GM18951 (cell line): ENCODE results near the gene MPEG1.

Source experiments
- POLR2A ChIP-seq: IDR thresholded peaks from 4 replicates; pipeline ENCODE4 v1.6.1; 2011; ENCODE audit warnings: mild to moderate bottlenecking; ENCODE audit not compliant: insufficient read length, insufficient read depth; ENCODE audit errors: extremely low read depth
- in situ Hi-C: fragments of 300-500 bp; cut with MboI; formaldehyde crosslinking; loops from one replicate; pipeline ENCODE4 v1.12.0; 2022; ENCODE audit warnings: low sequenced_read_pairs, mixed read lengths, inconsistent platforms; ENCODE audit not compliant: unreplicated experiment

Gene MPEG1

GRCh38 chr11:59180907-59181306 is 31.8 kb downstream of the MPEG1 start:
- TF ChIP-seq POLR2A: no peak
- in situ Hi-C loops: no loop called here

GRCh38 chr11:59180168-59180776 is 32.5 kb downstream of the MPEG1 start:
- TF ChIP-seq POLR2A: no peak
- in situ Hi-C loops: no loop called here

GRCh38 chr11:59179121-59179520 is 33.6 kb downstream of the MPEG1 start:
- no peak for TF ChIP-seq POLR2A
- in situ Hi-C loops: no loop called here

- TF ChIP-seq POLR2A: no peak
- in situ Hi-C loops: no loop called here
Observed at GRCh38 chr11:59178402-59178801, 34.3 kb downstream of the MPEG1 start.

- in situ Hi-C loops: no loop called here
- no peak for TF ChIP-seq POLR2A
Observed at GRCh38 chr11:59176330-59176729, 36.4 kb downstream of the MPEG1 start.

- no peak for TF ChIP-seq POLR2A
- in situ Hi-C loops: no loop called here
Observed at GRCh38 chr11:59175091-59175501, 37.6 kb downstream of the MPEG1 start.

GRCh38 chr11:59174664-59175033 is 38.1 kb downstream of the MPEG1 start:
- in situ Hi-C loops: loop anchor here (5.0 kb wide), 1 partner anchor 33 kb away; no protein-coding TSS in a partner anchor
- no peak for TF ChIP-seq POLR2A

- in situ Hi-C loops: loop anchor here (5.0 kb wide), 1 partner anchor 33 kb away; no protein-coding TSS in a partner anchor
- no peak for TF ChIP-seq POLR2A
Observed at GRCh38 chr11:59173964-59174663, 38.6 kb downstream of the MPEG1 start.

GRCh38 chr11:59173080-59173963 is 39.4 kb downstream of the MPEG1 start:
- no peak for TF ChIP-seq POLR2A
- in situ Hi-C loops: loop anchor here (5.0 kb wide), 1 partner anchor 34 kb away; no protein-coding TSS in a partner anchor

- in situ Hi-C loops: loop anchor here (5.0 kb wide), 1 partner anchor 35 kb away; no protein-coding TSS in a partner anchor
- peak; percentile 49 for TF ChIP-seq POLR2A
Observed at GRCh38 chr11:59172345-59173079, 40.2 kb downstream of the MPEG1 start.

- peak; percentile 45 for TF ChIP-seq POLR2A
- in situ Hi-C loops: loop anchor here (5.0 kb wide), 1 partner anchor 36 kb away; no protein-coding TSS in a partner anchor
Observed at GRCh38 chr11:59171508-59172322, 41.0 kb downstream of the MPEG1 start, which contains the start of gene DTX4. Gene DTX4 (plus strand): TSS chr11:59172132. CDS start chr11:59172596, 464 bp downstream.

- no peak for TF ChIP-seq POLR2A
- in situ Hi-C loops: no loop called here
Observed at GRCh38 chr11:59164028-59164427, 48.7 kb downstream of the MPEG1 start.
